Uterus (tissue), 4 donors: ENCODE measurements around the gene TRIML1. TPM values are rescaled to one million over a fixed set of nuclear protein-coding genes. Genes with fewer than 3 reads are reported as not detected.

Experiments
- DNase-seq, 2 donors: peaks; one replicate each; pipeline ENCODE4 v3.0.0-alpha.2; 2019 to 2020
- H3K27ac ChIP-seq, 2 donors: fragments of 200-600 bp; sonication (generic); 1 replicate in 1 of 2; 2 replicates in 1 of 2; pipeline ENCODE4 v1.5.1; 2016 to 2018
- H3K27me3 ChIP-seq, 2 donors: fragments of 200-600 bp; sonication (generic); one replicate each; pipeline ENCODE4 v1.5.1; 2018 to 2019; ENCODE audit warnings: control low read depth in 1 of 2
- H3K36me3 ChIP-seq, 2 donors: fragments of 200-600 bp; sonication (generic); one replicate each; pipeline ENCODE4 v1.5.1; 2019; ENCODE audit warnings: control low read depth in 1 of 2
- H3K4me1 ChIP-seq, 2 donors: fragments of 200-600 bp; sonication (generic); one replicate each; pipeline ENCODE4 v1.5.1; 2018 to 2019; ENCODE audit warnings: control low read depth in 1 of 2
- H3K4me3 ChIP-seq, 2 donors: fragments of 200-600 bp; sonication (generic); 1 replicate in 1 of 2; 2 replicates in 1 of 2; pipeline ENCODE4 v1.5.1; 2018 to 2019; ENCODE audit warnings: mild to moderate bottlenecking in 1 of 2
- H3K9me3 ChIP-seq, 2 donors: fragments of 200-600 bp; sonication (generic); one replicate each; pipeline ENCODE4 v1.5.1; 2019; ENCODE audit warnings: control low read depth in 1 of 2
- CTCF ChIP-seq, 4 experiments: fragments of 200-600 bp in 2 of 4; fragments of 450-650 bp in 2 of 4; sonication (generic) in 2 of 4; IDR thresholded peaks; one replicate each; pipeline ENCODE4 v1.5.1; 2016 to 2019; ENCODE audit warnings: antibody characterized with exemption in 4 of 4, mild to moderate bottlenecking in 2 of 4, moderate library complexity in 1 of 4
- POLR2A ChIP-seq, 2 donors: fragments of 450-650 bp; IDR thresholded peaks; one replicate each; pipeline ENCODE4 v1.6.1; 2016; ENCODE audit warnings: antibody characterized with exemption in 2 of 2, mild to moderate bottlenecking in 1 of 2, moderate library complexity in 1 of 2
- intact Hi-C: fragments of 100-400 bp; cut with DNase I; formaldehyde crosslinking; loops from one replicate; pipeline ENCODE4 v1.15.1; 2023; ENCODE audit warnings: low total_unique reads
- total RNA-seq, 4 donors: library from RNA; depleted of rRNA in 3 of 4; stranded (reverse); fragments of >200 nt in 3 of 4; gene quantifications; one replicate each; pipeline versions ENCODE4 v1.1.0 to v1.2.4, GENCODE V29; 2014 to 2023
- donor health status: DM: yes; HTN: yes; CAD: no.

Gene TRIML1
- total RNA-seq, 4 donors from 2014 or later = not detected

DNA sequence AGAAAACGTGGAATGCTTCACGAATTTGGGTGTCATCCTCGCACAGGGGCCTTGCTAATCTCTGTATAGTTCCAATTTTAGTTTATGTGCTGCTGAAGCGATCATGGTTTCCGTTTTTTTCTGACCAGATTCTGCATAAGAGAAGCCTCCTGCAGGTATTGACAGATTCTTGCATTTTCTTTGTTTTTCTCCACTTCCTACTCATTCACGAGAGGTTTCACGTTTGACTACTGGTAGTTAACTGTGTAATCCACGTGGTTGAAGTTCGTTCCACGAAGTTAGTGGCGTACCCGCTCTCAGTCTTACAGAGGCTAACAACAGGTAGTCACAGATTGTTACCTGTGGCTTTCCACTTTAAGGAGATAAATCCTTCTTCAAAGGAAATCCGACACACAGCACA is 17.7 kb upstream of the TRIML1 start:
- H3K27me3 ChIP-seq = no peaks in the 10 kb centered on the region
- intact Hi-C loops = no loop called here
- DNase-seq = no peak
- no peak overlapping the region for H3K4me3 ChIP-seq
- no peaks in the 10 kb centered on the region for H3K4me1 ChIP-seq
- no peaks in the 10 kb centered on the region for H3K9me3 ChIP-seq
- TF ChIP-seq CTCF (IDR thresholded peaks at IDR 0.05) = no peak
- no peak for TF ChIP-seq POLR2A (IDR thresholded peaks at IDR 0.05)
- no peaks in the 10 kb centered on the region for H3K36me3 ChIP-seq
- H3K27ac ChIP-seq = no peak overlapping the region

- Histone ChIP-seq H3K4me3 (no peak overlapping the region), H3K4me1 (no peaks in the 10 kb centered on the region), H3K27me3 (no peaks in the 10 kb centered on the region), H3K9me3 (no peaks in the 10 kb centered on the region), H3K27ac (no peak overlapping the region), H3K36me3 (no peaks in the 10 kb centered on the region)
- intact Hi-C loops = no loop called here
- DNase-seq = no peak
- TF ChIP-seq POLR2A (IDR thresholded peaks at IDR 0.05) = no peak
These were observed 11.9 kb upstream of the TRIML1 start for GRCh38 chr4:188127214-188127874.

GRCh38 chr4:188130355-188130754 is 8.9 kb upstream of the TRIML1 start:
- Histone ChIP-seq H3K27me3 (no peaks in the 10 kb centered on the region), H3K9me3 (no peaks in the 10 kb centered on the region), H3K27ac (no peak overlapping the region), H3K4me1 (no peaks in the 10 kb centered on the region), H3K36me3 (no peaks in the 10 kb centered on the region), H3K4me3 (no peak overlapping the region)
- DNase-seq = no peak
- TF ChIP-seq CTCF (IDR thresholded peaks at IDR 0.05) = no peak
- intact Hi-C loops = no loop called here

- Histone ChIP-seq H3K4me3 (no peak overlapping the region), H3K36me3 (no peaks in the 10 kb centered on the region), H3K4me1 (no peaks in the 10 kb centered on the region), H3K9me3 (no peaks in the 10 kb centered on the region), H3K27ac (no peak overlapping the region), H3K27me3 (no peaks in the 10 kb centered on the region)
- DNase-seq = no peak
- intact Hi-C loops = no loop called here
- TF ChIP-seq CTCF (IDR thresholded peaks at IDR 0.05) = no peak
- no peak for TF ChIP-seq POLR2A (IDR thresholded peaks at IDR 0.05)
These were observed 7.0 kb upstream of the TRIML1 start for GRCh38 chr4:188132232-188132631.

- intact Hi-C loops = no loop called here
- no peaks in the 10 kb centered on the region for H3K36me3 ChIP-seq
- no peak overlapping the region for H3K27ac ChIP-seq
- no peaks in the 10 kb centered on the region for H3K27me3 ChIP-seq
- no peak for TF ChIP-seq POLR2A (IDR thresholded peaks at IDR 0.05)
- TF ChIP-seq CTCF (IDR thresholded peaks at IDR 0.05) = no peak
- H3K4me1 ChIP-seq = no peaks in the 10 kb centered on the region
- no peaks in the 10 kb centered on the region for H3K9me3 ChIP-seq
- DNase-seq = no peak
- H3K4me3 ChIP-seq = no peak overlapping the region
These were observed 1.0 kb upstream of the TRIML1 start for GRCh38 chr4:188138227-188138626.

- no peak for DNase-seq
- no peak overlapping the region for H3K27ac ChIP-seq
- no peaks in the 10 kb centered on the region for H3K36me3 ChIP-seq
- TF ChIP-seq POLR2A (IDR thresholded peaks at IDR 0.05) (no peak), CTCF (IDR thresholded peaks at IDR 0.05) (no peak)
- H3K9me3 ChIP-seq = no peaks in the 10 kb centered on the region
- H3K27me3 ChIP-seq = no peaks in the 10 kb centered on the region
- H3K4me1 ChIP-seq = no peaks in the 10 kb centered on the region
- H3K4me3 ChIP-seq = no peak overlapping the region
- intact Hi-C loops = no loop called here
These were observed 430 bp downstream of the TRIML1 start for GRCh38 chr4:188139671-188140070.
